Breast epithelium (tissue), 4 donors: Measurements from ENCODE around the gene MATN1. TPM values are rescaled to one million over a fixed set of nuclear protein-coding genes. Genes with fewer than 3 reads are reported as not detected.

ENCODE experiments used
- DNase-seq, 2 donors: peaks; one replicate each; pipeline ENCODE4 v3.0.0-alpha.2; 2019; ENCODE audit warnings: low spot score in 2 of 2
- H3K27ac ChIP-seq, 2 donors: fragments of 200-600 bp; sonication (generic) in 1 of 2; one replicate each; pipeline ENCODE4 v1.5.1; 2016 to 2019; ENCODE audit warnings: mild to moderate bottlenecking in 1 of 2
- H3K27me3 ChIP-seq, 2 donors: fragments of 200-600 bp; sonication (generic) in 1 of 2; one replicate each; pipeline versions ENCODE4 v1.5.1 to v1.6.0; 2017 to 2019; ENCODE audit warnings: control low read depth in 1 of 2, mild to moderate bottlenecking in 1 of 2
- H3K36me3 ChIP-seq: fragments of 200-600 bp; one replicate; pipeline ENCODE4 v1.5.1; 2019
- H3K4me1 ChIP-seq, 2 donors: fragments of 200-600 bp; sonication (generic); one replicate each; pipeline ENCODE4 v1.5.1; 2016 to 2019; ENCODE audit warnings: control low read depth in 1 of 2
- H3K4me3 ChIP-seq, 3 donors: fragments of 200-600 bp; sonication (generic); 1 replicate in 2 of 3; 2 replicates in 1 of 3; pipeline ENCODE4 v1.5.1; 2016 to 2019; ENCODE audit warnings: mild to moderate bottlenecking in 3 of 3, moderate library complexity in 2 of 3
- H3K9me3 ChIP-seq, 2 donors: fragments of 200-600 bp; sonication (generic) in 1 of 2; one replicate each; pipeline ENCODE4 v1.5.1; 2016 to 2019; ENCODE audit warnings: control low read depth in 1 of 2
- POLR2A ChIP-seq: fragments of 450-650 bp; IDR thresholded peaks from one replicate; pipeline ENCODE4 v1.6.1; 2016; ENCODE audit warnings: antibody characterized with exemption, mild to moderate bottlenecking, moderate library complexity
- POLR2AphosphoS5 ChIP-seq, 3 donors: sonication (generic); formaldehyde crosslinking; IDR thresholded peaks; one replicate each; pipeline ENCODE4 v1.6.1; 2017; ENCODE audit warnings: antibody characterized with exemption in 3 of 3
- intact Hi-C: fragments of 100-400 bp; cut with DNase I; formaldehyde crosslinking; loops from one replicate; pipeline ENCODE4 v1.15.1; 2023; ENCODE audit warnings: low total_unique reads
- total RNA-seq, 3 donors: library from RNA; depleted of rRNA; stranded (reverse); fragments of >200 nt; gene quantifications; one replicate each; pipeline ENCODE4 v1.1.0, GENCODE V29; 2016
- TF ChIP-seq, protein P1 (sequence below), 3 donors: fragments of 450-650 bp; IDR thresholded peaks; one replicate each; pipeline ENCODE4 v1.5.1; 2016 to 2017; ENCODE audit warnings: antibody characterized with exemption in 3 of 3, mild to moderate bottlenecking in 3 of 3, moderate library complexity in 3 of 3

The MATN1 gene
- total RNA-seq, 3 donors from 2014 or later: not detected

DNA sequence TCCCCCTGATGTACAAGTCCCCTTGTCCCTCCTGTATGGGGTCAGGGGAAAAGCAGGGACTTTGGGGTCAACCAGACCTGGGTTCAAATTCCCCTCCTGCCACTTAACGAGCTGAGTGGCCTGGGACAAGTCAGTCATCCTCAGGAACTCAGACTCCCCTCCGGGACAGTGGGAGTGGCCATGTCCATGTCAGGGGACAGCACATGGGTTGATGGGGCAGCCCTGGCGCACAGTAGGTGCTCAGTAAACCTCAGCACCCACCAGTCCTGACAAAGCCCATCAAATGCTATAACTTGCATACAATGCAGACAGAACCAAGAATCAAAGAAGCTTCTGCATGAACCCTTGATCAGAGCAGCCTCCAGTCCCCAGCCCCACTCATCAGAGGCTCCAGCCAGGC, 30.0 kb downstream of the MATN1 start:
- DNase-seq: no peak
- intact Hi-C loops: no loop called here
- Histone ChIP-seq H3K36me3 (no peaks in the 10 kb centered on the region), H3K9me3 (no peaks in the 10 kb centered on the region), H3K27ac (no peak overlapping the region), H3K4me1 (peaks cover 0 to 2% of the 10 kb centered on the region in 2 donors), H3K4me3 (no peak overlapping the region), H3K27me3 (no peaks in the 10 kb centered on the region)
- TF ChIP-seq, protein P1, sequence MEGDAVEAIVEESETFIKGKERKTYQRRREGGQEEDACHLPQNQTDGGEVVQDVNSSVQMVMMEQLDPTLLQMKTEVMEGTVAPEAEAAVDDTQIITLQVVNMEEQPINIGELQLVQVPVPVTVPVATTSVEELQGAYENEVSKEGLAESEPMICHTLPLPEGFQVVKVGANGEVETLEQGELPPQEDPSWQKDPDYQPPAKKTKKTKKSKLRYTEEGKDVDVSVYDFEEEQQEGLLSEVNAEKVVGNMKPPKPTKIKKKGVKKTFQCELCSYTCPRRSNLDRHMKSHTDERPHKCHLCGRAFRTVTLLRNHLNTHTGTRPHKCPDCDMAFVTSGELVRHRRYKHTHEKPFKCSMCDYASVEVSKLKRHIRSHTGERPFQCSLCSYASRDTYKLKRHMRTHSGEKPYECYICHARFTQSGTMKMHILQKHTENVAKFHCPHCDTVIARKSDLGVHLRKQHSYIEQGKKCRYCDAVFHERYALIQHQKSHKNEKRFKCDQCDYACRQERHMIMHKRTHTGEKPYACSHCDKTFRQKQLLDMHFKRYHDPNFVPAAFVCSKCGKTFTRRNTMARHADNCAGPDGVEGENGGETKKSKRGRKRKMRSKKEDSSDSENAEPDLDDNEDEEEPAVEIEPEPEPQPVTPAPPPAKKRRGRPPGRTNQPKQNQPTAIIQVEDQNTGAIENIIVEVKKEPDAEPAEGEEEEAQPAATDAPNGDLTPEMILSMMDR (IDR thresholded peaks at IDR 0.05): no peak

DNA sequence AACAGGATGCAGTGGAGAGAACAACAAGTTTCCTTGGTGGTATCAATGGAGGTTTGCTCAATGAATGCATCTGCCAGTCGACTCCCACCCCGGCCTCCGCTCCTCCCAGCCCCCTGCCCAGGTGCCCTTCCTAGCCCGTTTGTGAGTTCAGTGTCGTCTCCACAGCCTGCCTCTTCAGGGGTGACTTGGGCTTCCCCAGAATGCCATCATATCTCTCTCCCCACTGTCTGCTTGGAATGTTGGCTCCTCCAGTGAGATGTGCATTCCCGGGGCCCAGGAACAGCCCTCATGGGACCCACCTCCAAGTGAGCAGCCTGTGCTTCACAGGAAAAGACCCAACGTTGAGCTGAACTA, 30.5 kb downstream of the MATN1 start:
- Histone ChIP-seq H3K4me3 (no peak overlapping the region), H3K36me3 (no peaks in the 10 kb centered on the region), H3K27me3 (no peaks in the 10 kb centered on the region), H3K9me3 (no peaks in the 10 kb centered on the region), H3K27ac (no peak overlapping the region), H3K4me1 (no peaks in the 10 kb centered on the region)
- intact Hi-C loops: no loop called here
- no peak for DNase-seq
- TF ChIP-seq, protein P1 (IDR thresholded peaks at IDR 0.05): no peak

DNA sequence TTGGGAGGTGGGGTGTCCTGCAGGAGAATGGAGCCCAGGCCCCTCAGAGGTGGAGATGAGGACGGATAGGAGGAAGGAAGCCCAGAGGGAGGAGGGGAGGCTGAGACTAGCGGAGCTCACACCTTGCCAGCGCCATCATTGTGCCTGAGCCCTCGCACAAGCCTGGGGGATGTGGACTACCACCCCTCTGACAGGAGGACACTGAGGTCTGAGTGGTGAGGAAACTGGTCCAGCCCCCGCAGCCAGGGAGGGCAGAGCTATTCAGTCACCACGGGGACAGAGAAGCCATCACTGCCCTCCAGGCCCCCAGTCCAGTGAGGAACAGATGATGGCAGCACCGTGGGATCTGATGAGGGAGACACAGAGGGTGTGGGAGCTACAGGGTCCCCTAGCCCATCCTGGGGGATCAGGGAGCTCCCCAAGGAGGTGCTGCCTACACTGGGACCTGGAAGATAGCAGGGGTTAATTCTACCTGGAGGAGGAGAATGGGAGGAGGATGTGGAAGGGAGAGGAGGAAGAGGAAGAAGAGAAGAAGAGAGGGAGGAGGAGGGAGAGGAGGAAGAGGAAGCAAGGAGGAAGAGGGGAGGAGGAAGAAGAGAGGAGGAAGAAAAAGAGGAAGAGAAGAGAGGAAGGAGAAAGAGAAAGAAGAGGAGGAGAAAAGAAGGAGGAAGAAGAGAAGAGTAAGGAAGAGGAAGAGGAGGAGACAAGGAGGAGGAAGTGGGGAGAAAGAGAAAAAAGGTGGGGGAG, 31.0 kb downstream of the MATN1 start:
- Histone ChIP-seq H3K27ac (no peak overlapping the region), H3K36me3 (no peaks in the 10 kb centered on the region), H3K27me3 (no peaks in the 10 kb centered on the region), H3K4me1 (no peaks in the 10 kb centered on the region), H3K9me3 (no peaks in the 10 kb centered on the region), H3K4me3 (no peak overlapping the region)
- intact Hi-C loops: no loop called here
- DNase-seq: peak in 1 of 2 donors; percentile 24
- TF ChIP-seq POLR2A: no peak
- TF ChIP-seq, protein P1 (IDR thresholded peaks at IDR 0.05): no peak
- no peak for TF ChIP-seq POLR2AphosphoS5 (IDR thresholded peaks at IDR 0.05)

DNA sequence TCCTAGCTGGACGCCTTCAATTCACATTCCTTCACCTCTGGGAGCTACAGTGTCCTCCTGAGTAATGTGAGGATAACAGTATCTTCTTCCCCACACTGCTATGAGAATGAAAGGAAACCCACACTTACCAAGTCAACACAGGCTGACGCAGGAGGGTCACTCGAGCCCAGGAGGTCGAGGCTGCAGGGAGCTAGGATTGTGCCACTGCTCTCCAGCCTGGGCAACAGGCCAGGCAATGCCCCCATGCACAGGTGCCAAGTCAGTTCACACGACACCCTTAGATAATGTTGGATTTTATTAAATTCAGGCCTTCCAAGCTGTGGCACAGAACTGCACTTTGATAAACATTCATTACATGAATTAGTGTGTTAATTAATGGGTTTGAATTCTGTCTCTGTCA, 31.9 kb downstream of the MATN1 start:
- Histone ChIP-seq H3K4me1 (no peaks in the 10 kb centered on the region), H3K36me3 (no peaks in the 10 kb centered on the region), H3K27me3 (no peaks in the 10 kb centered on the region), H3K27ac (no peak overlapping the region), H3K9me3 (no peaks in the 10 kb centered on the region), H3K4me3 (no peak overlapping the region)
- TF ChIP-seq POLR2A (no peak), POLR2AphosphoS5 (IDR thresholded peaks at IDR 0.05) (no peak)
- TF ChIP-seq, protein P1 (IDR thresholded peaks at IDR 0.05): no peak
- peak in 1 of 2 donors; percentile 36 for DNase-seq
- intact Hi-C loops: no loop called here

DNA sequence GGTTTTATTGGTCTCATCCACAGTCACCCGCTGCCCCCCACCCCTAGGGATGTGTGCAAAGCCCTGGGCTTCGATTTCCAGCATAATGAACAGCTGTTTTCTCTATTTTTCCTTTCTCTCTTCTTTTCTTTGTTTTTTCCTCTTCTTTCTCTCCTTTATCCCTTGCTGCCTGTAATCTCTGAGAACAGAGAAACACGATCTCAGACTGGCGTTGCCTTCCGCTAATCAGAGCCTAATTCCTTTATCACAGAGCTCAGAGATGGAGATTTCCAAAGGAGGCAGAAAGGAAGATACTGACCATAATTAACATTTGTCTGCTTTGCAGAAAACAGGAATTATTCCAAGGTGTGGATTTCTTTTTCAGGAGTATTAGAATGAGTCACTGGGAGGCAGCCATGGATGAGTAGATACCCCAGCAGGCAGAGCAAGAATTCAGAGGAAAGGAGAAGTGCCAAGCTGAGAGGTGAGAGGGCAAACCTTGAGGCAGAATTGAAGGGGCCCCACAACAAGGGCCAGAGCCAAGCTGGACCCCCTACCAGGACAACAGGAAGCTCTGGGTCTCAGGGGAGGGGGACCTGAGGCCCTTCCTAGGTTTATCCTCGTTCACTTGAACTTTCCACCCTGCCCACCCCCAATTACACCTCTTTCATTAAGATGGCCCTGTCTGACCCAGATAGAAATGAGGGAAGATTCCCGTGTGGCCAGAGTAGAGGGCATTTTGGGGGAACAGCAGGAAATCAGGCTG, 33.3 kb downstream of the MATN1 start:
- Histone ChIP-seq H3K36me3 (no peaks in the 10 kb centered on the region), H3K27ac (no peak overlapping the region), H3K4me1 (peaks cover 0 to under 1% of the 10 kb centered on the region in 2 donors), H3K9me3 (no peaks in the 10 kb centered on the region), H3K27me3 (peaks cover 0 to under 1% of the 10 kb centered on the region in 2 donors), H3K4me3 (no peak overlapping the region)
- DNase-seq: peak in 1 of 2 donors; percentile 31
- TF ChIP-seq POLR2A (no peak), POLR2AphosphoS5 (IDR thresholded peaks at IDR 0.05) (no peak)
- TF ChIP-seq, protein P1 (IDR thresholded peaks at IDR 0.05): no peak
- intact Hi-C loops: no loop called here
